GM19035 (cell line): Measurements from ENCODE around the gene AUTS2.

ENCODE experiments used
- ATAC-seq: cut with Tn5 transposase; IDR thresholded peaks from one replicate; pipeline ENCODE4 v1.9.1; 2021; ENCODE audit not compliant: unreplicated experiment

AUTS2 gene

GRCh38 chr7:70774950-70775527 lies 1176.8 kb downstream of the AUTS2 start:
- no peak for ATAC-seq

GRCh38 chr7:70775570-70776156 lies 1177.4 kb downstream of the AUTS2 start:
- ATAC-seq: peak; percentile 59

- ATAC-seq: no peak
Measured at GRCh38 chr7:70776627-70777101, 1178.4 kb downstream of the AUTS2 start.

- ATAC-seq: no peak
Measured at GRCh38 chr7:70777251-70777650, 1179.0 kb downstream of the AUTS2 start.

GRCh38 chr7:70778585-70778984 lies 1180.3 kb downstream of the AUTS2 start:
- ATAC-seq: no peak

GRCh38 chr7:70779321-70779720 lies 1181.0 kb downstream of the AUTS2 start:
- ATAC-seq: no peak

GRCh38 chr7:70781922-70782311 lies 1183.6 kb downstream of the AUTS2 start:
- no peak for ATAC-seq

- ATAC-seq: no peak
Measured at GRCh38 chr7:70782796-70783195, 1184.5 kb downstream of the AUTS2 start.

- no peak for ATAC-seq
Measured at GRCh38 chr7:70785427-70785826, 1187.2 kb downstream of the AUTS2 start.

GRCh38 chr7:70786076-70786475 lies 1187.8 kb downstream of the AUTS2 start:
- no peak for ATAC-seq

GRCh38 chr7:70787286-70787685 lies 1189.0 kb downstream of the AUTS2 start:
- ATAC-seq: no peak

- no peak for ATAC-seq
Measured at GRCh38 chr7:70787771-70788170, 1189.5 kb downstream of the AUTS2 start.

- no peak for ATAC-seq
Measured at GRCh38 chr7:70788276-70788675, 1190.0 kb downstream of the AUTS2 start.

GRCh38 chr7:70789481-70790214 lies 1191.4 kb downstream of the AUTS2 start:
- ATAC-seq: no peak

GRCh38 chr7:70790215-70791073 lies 1192.2 kb downstream of the AUTS2 start:
- no peak for ATAC-seq

- no peak for ATAC-seq
Measured at GRCh38 chr7:70791341-70791740, 1193.1 kb downstream of the AUTS2 start.

- no peak for ATAC-seq
Measured at GRCh38 chr7:70793060-70793459, 1194.8 kb downstream of the AUTS2 start.

GRCh38 chr7:70793821-70794220 lies 1195.5 kb downstream of the AUTS2 start:
- ATAC-seq: no peak

- ATAC-seq: no peak
Measured at GRCh38 chr7:70794962-70795361, 1196.7 kb downstream of the AUTS2 start.

GRCh38 chr7:70795948-70796347 lies 1197.7 kb downstream of the AUTS2 start:
- no peak for ATAC-seq

GRCh38 chr7:70797109-70797514 lies 1198.8 kb downstream of the AUTS2 start:
- ATAC-seq: no peak
